AG04450 (cell line): ENCODE data around the gene SPATA1. TPM values are rescaled to one million over a fixed set of nuclear protein-coding genes. Genes with fewer than 3 reads are reported as not detected.

Source experiments
- CTCF ChIA-PET: fragments of 300-600, 350-600 bp; formaldehyde crosslinking; extraction: SDS; loops from one replicate; lab custom pipeline; 2022; ENCODE audit warnings: antibody characterized with exemption, inconsistent platforms; lab: Charles Lee
- POLR2A ChIA-PET: fragments of 350-600 bp; formaldehyde crosslinking; extraction: SDS; loops from one replicate; lab custom pipeline; 2021; ENCODE audit warnings: antibody characterized with exemption, inconsistent platforms; lab: Yijun Ruan, JAX
- DNase-seq: peaks from one replicate; pipeline ENCODE4 v3.0.0-alpha.2; 2011; ENCODE audit warnings: low read depth, low spot score
- H3K27ac ChIP-seq: one replicate; pipeline ENCODE4 v1.5.1; 2012; ENCODE audit warnings: low read depth, low read length, control low read depth
- H3K27me3 ChIP-seq: one replicate; pipeline ENCODE4 v1.6.0; 2012; ENCODE audit warnings: low read length; ENCODE audit not compliant: control insufficient read depth, insufficient read depth
- H3K4me3 ChIP-seq: 2 replicates; pipeline ENCODE4 v1.5.1; 2011; ENCODE audit warnings: mild to moderate bottlenecking, low read depth, low read length, control low read depth
- H3K9me3 ChIP-seq: 2 replicates; pipeline ENCODE4 v1.5.1; 2012; ENCODE audit warnings: low read length; ENCODE audit not compliant: control insufficient read depth, insufficient read depth
- polyA plus RNA-seq: library from polyadenylated mRNA; depleted of rRNA; stranded (reverse); fragments of >200 nt; gene quantifications from 2 replicates; pipeline ENCODE4 v1.2.3, GENCODE V29; 2011
- TF ChIP-seq, protein P1 (sequence below): IDR thresholded peaks from 2 replicates; pipeline ENCODE4 v1.5.1; 2011; ENCODE audit warnings: low read depth, low read length, control low read depth, inconsistent platforms

Gene SPATA1
- polyA plus RNA-seq, 1 experiment = 0.81 TPM

DNA sequence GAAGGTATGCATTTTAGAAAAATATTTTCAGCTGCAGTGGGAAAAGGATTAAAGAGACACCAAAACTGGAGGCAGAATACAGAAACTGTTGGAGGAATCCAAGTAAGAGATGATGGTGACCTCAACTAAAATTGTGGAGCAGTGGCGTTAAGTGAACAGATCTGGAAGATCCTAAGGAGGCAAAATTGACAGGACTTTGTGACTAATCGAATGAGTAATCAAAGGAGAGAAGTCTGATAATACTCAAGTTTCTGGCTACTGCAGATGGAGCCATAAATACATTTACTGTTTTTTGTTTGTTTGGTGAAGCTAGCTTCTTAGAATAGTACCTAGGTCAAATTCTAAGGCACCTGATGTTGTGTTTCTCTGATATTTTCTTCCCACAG, 65.0 kb downstream of the SPATA1 start:
- no peak for DNase-seq
- ChIA-PET POLR2A (no interaction called here), CTCF (no interaction called here)
- TF ChIP-seq, protein P1, sequence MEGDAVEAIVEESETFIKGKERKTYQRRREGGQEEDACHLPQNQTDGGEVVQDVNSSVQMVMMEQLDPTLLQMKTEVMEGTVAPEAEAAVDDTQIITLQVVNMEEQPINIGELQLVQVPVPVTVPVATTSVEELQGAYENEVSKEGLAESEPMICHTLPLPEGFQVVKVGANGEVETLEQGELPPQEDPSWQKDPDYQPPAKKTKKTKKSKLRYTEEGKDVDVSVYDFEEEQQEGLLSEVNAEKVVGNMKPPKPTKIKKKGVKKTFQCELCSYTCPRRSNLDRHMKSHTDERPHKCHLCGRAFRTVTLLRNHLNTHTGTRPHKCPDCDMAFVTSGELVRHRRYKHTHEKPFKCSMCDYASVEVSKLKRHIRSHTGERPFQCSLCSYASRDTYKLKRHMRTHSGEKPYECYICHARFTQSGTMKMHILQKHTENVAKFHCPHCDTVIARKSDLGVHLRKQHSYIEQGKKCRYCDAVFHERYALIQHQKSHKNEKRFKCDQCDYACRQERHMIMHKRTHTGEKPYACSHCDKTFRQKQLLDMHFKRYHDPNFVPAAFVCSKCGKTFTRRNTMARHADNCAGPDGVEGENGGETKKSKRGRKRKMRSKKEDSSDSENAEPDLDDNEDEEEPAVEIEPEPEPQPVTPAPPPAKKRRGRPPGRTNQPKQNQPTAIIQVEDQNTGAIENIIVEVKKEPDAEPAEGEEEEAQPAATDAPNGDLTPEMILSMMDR = no peak
- Histone ChIP-seq H3K27me3 (no peaks in the 10 kb centered on the region), H3K4me3 (no peak overlapping the region), H3K9me3 (no peaks in the 10 kb centered on the region), H3K27ac (no peak overlapping the region)

DNA sequence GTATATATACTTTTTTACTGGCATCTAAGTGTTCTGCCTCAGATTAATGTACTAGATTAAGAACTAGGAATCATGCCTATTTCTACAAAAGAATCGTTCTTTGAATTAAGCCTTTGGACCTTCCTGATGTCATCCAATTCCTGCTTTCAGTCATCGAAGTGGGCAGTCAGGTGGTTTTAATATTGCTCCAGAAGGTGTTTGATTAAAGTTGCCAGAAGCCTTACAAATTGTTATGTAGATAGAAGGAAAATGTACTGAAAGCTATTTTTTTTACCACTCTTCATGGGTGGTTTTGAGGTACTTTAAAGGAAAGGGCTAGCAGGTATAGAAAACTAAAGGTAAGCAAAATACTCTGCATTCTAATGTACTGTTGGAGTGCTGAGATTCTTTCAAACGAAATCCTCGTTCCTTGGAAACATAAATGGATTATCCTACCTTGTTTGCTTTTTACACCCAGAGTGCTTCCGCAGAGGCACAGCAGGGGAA, 67.3 kb downstream of the SPATA1 start:
- Histone ChIP-seq H3K27me3 (no peaks in the 10 kb centered on the region), H3K9me3 (no peaks in the 10 kb centered on the region), H3K27ac (peak overlapping the region; percentile 98), H3K4me3 (peak overlapping the region; percentile 79)
- TF ChIP-seq, protein P1 = no peak
- DNase-seq = no peak
- ChIA-PET POLR2A (interaction anchor here (0.7 to 2.3 kb wide), 4 partner anchors 10 to 68 kb away, joined by 4 to 35 read pairs (median 4); partner anchors contain the start of genes GNG5 and SPATA1), CTCF (interaction anchor here (0.8 to 2.0 kb wide), 5 partner anchors 13 to 432 kb away, joined by 3 to 8 read pairs (median 3); no protein-coding TSS in a partner anchor)

DNA sequence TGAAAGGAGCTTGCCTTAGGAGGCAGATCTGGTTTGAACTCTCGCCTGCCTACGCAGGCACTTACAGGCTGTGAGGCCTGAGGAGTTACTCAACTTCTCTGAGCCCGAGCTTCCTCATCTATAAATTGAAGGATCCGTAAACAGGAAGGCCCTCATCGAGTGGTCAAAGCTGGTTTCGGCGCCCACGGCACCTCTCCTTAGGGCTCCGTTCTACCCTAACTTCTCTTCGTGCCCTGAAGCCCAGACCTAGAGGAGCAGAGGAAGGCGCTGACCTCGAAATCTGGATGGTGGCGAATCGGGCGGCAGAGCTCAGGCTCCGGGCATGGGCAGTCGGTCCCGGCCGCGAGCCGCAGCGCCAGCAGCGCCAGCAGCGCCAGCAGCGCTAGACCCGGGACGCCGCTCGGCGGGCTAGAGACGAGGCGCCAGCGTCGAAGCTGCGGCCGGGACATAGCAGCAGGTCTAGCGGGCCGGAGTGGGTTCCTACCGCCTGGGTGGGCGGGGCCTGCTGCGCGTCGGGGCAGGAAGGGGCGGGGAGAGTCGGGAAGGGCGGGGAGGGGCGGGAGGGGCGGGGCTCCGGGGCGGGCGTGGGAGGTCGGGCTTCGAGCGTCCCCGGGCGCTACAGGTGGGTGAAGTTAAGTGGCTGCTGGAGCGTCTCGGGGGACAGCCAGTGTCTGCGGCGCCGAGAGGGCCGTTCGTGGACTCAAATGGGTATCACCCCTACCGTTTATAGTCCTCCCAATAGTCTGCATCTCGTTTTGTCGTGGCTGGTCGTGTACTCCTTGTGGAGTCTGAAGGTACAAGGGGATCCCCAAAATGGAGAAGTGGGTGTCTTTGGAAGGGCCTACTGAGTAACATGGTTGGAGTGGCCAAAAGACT, 68.0 kb downstream of the SPATA1 start, which contains the start of gene CTBS:
Gene CTBS, minus strand, starts transcription at position 474 of the 876 bp plus-strand sequence. Its CDS starts 25 bp downstream, at position 449.
- no peaks in the 10 kb centered on the region for H3K9me3 ChIP-seq
- ChIA-PET POLR2A (interaction anchor here (0.6 to 2.3 kb wide), 6 partner anchors 9 to 68 kb away, joined by 3 to 35 read pairs (median 4); partner anchors contain the start of genes GNG5 and SPATA1), CTCF (interaction anchor here (0.5 to 2.0 kb wide), 5 partner anchors 46 to 179 kb away, joined by 3 to 8 read pairs (median 3); no protein-coding TSS in a partner anchor)
- TF ChIP-seq, protein P1 = no peak
- DNase-seq = peak; percentile 57
- H3K27me3 ChIP-seq = no peaks in the 10 kb centered on the region
- H3K27ac ChIP-seq = peak within 1 kb of the TSS; percentile 98
- H3K4me3 ChIP-seq = peak within 1 kb of the TSS; percentile 79

DNA sequence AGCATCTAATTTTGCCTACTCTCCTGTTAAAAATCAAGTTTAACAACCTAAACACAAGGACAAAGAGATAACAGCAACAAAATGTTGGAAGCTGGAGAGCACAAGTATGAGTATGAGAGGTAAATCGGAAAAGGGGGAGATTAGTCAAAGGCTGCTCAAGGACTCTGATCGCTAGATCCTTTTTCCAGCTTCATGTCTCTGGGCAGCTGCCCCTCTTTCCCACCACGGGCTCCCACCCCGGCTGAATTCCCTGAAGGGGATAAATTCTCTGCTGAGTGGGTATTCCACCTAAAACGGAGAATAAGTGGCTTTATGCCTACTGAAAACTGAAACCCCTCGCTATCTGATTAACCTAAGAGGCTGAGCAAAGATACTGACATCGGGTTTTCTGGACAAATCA, 68.8 kb downstream of the SPATA1 start:
- DNase-seq = no peak
- H3K9me3 ChIP-seq = no peaks in the 10 kb centered on the region
- ChIA-PET CTCF (interaction anchor here (0.5 to 1.3 kb wide), 2 partner anchors 136 to 178 kb away, joined by 3 to 4 read pairs; no protein-coding TSS in a partner anchor), POLR2A (no interaction called here)
- no peak overlapping the region; the same call in 1 of the 2 replicates for H3K4me3 ChIP-seq
- no peak overlapping the region for H3K27ac ChIP-seq
- no peaks in the 10 kb centered on the region for H3K27me3 ChIP-seq
- TF ChIP-seq, protein P1 = no peak

DNA sequence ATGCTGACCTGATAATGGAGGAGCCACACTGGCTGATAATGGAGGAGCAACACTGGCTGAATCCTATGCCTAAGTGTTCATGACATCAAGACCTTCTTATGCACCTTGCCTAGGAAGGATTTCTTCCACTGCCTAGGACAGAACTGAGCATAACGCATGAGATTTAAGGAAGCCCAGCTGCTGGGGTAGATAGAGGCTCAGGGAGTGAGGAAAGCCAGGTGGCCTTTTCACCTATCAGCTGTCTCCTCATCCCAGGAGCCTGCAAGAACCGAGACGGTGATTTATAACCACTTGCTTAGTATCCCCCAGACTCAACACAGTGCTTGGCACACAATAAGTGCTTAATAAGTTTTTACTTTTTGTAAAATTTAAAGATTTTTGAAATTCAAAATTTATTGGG, 75.5 kb downstream of the SPATA1 start:
- TF ChIP-seq, protein P1 = no peak
- DNase-seq = no peak
- ChIA-PET POLR2A (no interaction called here), CTCF (interaction anchor here (1.6 kb wide), 1 partner anchor 172 kb away, joined by 4 read pairs; no protein-coding TSS in a partner anchor)
- H3K9me3 ChIP-seq = peaks cover 2% of the 10 kb centered on the region; the same call in 1 of the 2 replicates
- no peak overlapping the region for H3K27ac ChIP-seq
- no peak overlapping the region for H3K4me3 ChIP-seq
- H3K27me3 ChIP-seq = no peaks in the 10 kb centered on the region
